GM13976 (cell line): ENCODE measurements around the gene RPE65.

Experiments used
- DNase-seq: peaks from one replicate; pipeline ENCODE4 v3.0.0; 2012; ENCODE audit warnings: low spot score
- in situ Hi-C: fragments of 300-500 bp; cut with MboI; formaldehyde crosslinking; loops from one replicate; pipeline ENCODE4 v1.12.0; 2022; ENCODE audit warnings: low sequenced_read_pairs, mixed read lengths, inconsistent platforms; ENCODE audit not compliant: unreplicated experiment
- TF ChIP-seq, protein P1 (sequence below): IDR thresholded peaks from 2 replicates; pipeline ENCODE4 v1.5.1; 2012; ENCODE audit warnings: borderline replicate concordance, mild to moderate bottlenecking; ENCODE audit not compliant: insufficient read depth; ENCODE audit errors: extremely low read depth, missing control alignments, control extremely low read depth

Gene RPE65

DNA sequence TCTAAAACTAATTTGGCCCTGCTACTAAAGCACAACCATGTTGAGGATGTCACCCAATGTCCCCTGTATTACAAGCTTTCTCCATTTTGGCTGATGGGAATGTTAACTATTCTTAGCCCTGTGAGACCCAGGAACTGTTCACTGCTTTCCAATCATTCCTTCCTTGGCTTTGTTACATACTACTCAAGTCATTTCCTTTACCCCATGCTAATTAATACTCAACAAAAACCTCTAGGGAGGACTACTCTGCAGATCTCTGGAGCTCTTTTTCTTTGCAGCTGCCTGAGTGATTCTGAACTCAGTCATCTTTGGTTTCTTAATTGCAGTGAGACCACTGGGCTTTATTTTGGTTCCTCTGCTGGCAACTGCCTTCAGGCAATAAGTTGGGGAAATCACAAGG lies 23.3 kb upstream of the RPE65 start:
- in situ Hi-C loops, result no loop called here
- no peak for DNase-seq
- TF ChIP-seq, protein P1, sequence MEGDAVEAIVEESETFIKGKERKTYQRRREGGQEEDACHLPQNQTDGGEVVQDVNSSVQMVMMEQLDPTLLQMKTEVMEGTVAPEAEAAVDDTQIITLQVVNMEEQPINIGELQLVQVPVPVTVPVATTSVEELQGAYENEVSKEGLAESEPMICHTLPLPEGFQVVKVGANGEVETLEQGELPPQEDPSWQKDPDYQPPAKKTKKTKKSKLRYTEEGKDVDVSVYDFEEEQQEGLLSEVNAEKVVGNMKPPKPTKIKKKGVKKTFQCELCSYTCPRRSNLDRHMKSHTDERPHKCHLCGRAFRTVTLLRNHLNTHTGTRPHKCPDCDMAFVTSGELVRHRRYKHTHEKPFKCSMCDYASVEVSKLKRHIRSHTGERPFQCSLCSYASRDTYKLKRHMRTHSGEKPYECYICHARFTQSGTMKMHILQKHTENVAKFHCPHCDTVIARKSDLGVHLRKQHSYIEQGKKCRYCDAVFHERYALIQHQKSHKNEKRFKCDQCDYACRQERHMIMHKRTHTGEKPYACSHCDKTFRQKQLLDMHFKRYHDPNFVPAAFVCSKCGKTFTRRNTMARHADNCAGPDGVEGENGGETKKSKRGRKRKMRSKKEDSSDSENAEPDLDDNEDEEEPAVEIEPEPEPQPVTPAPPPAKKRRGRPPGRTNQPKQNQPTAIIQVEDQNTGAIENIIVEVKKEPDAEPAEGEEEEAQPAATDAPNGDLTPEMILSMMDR, result no peak

DNA sequence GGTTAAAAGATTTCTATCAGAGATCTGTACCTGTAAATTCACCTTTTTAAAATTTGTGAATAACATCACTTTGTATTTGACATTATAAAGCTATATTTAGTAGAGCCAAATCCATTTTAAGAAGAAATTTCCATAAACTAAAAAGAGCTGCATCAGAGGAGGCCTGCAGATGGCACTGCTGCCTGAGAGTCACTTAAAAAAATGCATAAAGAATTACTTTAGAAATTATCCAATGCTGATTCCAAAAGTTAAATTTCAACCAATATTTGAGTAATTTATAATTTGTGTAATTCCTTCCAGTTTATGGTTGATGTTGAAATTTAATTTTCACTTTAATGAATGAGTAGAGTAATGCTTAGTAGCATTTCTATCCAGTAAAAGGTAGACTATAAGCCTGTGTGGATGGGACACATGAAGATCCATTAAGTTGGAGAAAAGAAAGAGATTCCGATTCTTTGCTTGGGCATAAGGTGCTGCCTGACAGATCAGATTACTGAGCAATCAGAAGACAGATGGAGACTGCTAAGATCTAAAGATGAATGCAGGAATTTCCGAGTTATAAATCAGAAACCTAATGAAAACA lies 20.7 kb upstream of the RPE65 start:
- TF ChIP-seq, protein P1, result peak; percentile 15
- DNase-seq, result no peak
- in situ Hi-C loops, result no loop called here

DNA sequence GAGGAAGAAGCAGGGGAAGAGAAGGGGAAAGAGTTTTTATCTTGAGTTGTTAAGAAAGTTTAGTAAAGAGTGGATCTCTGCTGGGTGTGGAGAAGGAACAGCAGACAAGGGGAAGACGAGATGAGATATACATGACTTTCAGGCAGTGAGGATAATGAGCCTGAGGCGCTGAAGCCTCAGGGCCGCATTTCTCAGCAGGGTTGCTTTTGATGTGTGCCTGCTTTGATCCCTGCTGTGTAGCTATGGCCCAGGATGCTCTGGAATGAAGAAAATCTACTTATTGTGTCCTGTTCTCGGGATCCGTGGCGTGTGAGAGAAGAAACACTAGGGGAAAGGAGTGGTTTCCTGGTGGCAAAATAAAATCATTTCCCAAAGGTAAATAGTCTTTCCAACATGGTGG lies 15.1 kb upstream of the RPE65 start:
- TF ChIP-seq, protein P1, result no peak
- in situ Hi-C loops, result no loop called here

DNA sequence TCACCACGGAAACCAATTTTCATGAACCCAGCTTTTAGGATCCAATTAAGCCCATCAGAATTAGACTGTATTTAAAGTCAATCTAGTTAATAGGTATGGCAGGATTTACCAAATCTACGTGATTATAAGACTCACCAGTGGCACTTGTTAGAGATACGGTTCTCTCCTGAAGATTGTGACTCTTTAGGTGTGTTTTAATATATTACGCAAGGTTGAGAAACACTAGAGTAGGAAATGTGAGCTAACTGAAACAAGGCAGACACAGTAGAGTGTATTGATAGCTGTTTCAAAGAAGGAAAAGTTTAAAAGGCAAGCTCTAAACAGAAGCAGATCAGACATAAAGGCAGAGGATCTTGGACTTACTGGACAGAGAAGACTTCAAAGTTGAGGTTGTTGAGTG lies 11.2 kb upstream of the RPE65 start:
- in situ Hi-C loops, result no loop called here
- TF ChIP-seq, protein P1, result no peak
- no peak for DNase-seq

More for the DNA sequence above, 15.1 kb upstream of the RPE65 start:
- no peak for DNase-seq

DNA sequence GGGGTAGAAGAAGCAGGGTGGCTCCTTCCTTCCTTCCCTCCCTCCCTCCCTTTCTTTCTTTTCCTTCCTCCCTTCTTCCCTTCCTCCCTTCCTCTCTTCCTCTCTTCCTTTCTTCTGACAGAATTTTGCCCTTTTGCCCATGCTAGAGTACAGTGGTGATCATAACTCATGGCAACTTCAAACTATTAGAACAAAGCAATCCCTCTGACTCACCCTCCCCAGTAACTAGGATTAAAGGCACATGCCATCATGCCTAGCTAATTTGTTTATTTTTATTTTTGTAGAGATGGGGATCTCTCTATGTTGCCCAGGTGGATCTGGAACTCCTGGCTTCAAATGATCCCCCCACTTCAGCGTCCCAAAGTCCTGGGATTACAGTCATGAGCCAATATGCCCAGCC lies 10.0 kb upstream of the RPE65 start:
- DNase-seq, result no peak
- TF ChIP-seq, protein P1, result no peak
- in situ Hi-C loops, result no loop called here

DNA sequence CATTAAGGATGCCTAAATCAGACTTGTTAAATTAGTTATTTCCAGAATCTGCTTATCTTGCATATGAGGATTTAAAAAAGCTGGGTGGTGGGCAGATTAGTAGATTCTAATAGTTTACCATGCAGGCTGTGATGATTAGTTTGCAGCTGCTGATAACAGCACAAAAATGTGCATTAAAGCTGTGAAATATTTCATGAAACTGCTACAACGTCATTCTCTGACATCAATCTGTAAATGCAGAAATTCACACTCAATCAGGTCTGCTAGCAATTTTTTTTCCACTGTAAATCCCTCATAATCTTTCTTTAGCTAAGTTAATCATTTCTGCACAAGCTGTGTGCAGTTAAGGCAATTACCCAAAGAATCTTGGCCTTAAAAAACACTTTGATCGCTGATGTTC lies 9.3 kb upstream of the RPE65 start:
- TF ChIP-seq, protein P1, result no peak
- DNase-seq, result no peak
- in situ Hi-C loops, result no loop called here
